ENCODE data around the gene DDAH1.

- TF ChIP-seq CTCF (IDR thresholded peaks at IDR 0.05; ENCODE audit: low read depth, low read length, missing input control) (no peak), ZBTB33 (IDR thresholded peaks at IDR 0.05) (no peak), MAX (IDR thresholded peaks at IDR 0.05) (no peak), REST (IDR thresholded peaks at IDR 0.05) (no peak)
Measured at GRCh38 chr1:85397490-85398032, 67.4 kb downstream of the DDAH1 start.
